ENCODE measurements around the gene GNAO1.

- TF ChIP-seq, protein P1, sequence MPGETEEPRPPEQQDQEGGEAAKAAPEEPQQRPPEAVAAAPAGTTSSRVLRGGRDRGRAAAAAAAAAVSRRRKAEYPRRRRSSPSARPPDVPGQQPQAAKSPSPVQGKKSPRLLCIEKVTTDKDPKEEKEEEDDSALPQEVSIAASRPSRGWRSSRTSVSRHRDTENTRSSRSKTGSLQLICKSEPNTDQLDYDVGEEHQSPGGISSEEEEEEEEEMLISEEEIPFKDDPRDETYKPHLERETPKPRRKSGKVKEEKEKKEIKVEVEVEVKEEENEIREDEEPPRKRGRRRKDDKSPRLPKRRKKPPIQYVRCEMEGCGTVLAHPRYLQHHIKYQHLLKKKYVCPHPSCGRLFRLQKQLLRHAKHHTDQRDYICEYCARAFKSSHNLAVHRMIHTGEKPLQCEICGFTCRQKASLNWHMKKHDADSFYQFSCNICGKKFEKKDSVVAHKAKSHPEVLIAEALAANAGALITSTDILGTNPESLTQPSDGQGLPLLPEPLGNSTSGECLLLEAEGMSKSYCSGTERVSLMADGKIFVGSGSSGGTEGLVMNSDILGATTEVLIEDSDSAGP (CRISPR knock-in tag; IDR thresholded peaks at IDR 0.05), result no peak
- TF ChIP-seq, protein P2, sequence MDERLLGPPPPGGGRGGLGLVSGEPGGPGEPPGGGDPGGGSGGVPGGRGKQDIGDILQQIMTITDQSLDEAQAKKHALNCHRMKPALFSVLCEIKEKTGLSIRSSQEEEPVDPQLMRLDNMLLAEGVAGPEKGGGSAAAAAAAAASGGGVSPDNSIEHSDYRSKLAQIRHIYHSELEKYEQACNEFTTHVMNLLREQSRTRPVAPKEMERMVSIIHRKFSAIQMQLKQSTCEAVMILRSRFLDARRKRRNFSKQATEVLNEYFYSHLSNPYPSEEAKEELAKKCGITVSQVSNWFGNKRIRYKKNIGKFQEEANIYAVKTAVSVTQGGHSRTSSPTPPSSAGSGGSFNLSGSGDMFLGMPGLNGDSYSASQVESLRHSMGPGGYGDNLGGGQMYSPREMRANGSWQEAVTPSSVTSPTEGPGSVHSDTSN (CRISPR knock-in tag; IDR thresholded peaks at IDR 0.05; ENCODE audit: low read depth), result no peak
- TF ChIP-seq, protein P2 (tag; conservative IDR thresholded peaks at IDR 0.05; ENCODE audit: low read depth), result no peak
- no peak for TF ChIP-seq ZEB2 (IDR thresholded peaks at IDR 0.05)
- TF ChIP-seq, protein P3, sequence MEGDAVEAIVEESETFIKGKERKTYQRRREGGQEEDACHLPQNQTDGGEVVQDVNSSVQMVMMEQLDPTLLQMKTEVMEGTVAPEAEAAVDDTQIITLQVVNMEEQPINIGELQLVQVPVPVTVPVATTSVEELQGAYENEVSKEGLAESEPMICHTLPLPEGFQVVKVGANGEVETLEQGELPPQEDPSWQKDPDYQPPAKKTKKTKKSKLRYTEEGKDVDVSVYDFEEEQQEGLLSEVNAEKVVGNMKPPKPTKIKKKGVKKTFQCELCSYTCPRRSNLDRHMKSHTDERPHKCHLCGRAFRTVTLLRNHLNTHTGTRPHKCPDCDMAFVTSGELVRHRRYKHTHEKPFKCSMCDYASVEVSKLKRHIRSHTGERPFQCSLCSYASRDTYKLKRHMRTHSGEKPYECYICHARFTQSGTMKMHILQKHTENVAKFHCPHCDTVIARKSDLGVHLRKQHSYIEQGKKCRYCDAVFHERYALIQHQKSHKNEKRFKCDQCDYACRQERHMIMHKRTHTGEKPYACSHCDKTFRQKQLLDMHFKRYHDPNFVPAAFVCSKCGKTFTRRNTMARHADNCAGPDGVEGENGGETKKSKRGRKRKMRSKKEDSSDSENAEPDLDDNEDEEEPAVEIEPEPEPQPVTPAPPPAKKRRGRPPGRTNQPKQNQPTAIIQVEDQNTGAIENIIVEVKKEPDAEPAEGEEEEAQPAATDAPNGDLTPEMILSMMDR (IDR thresholded peaks at IDR 0.05 in 2 of 3, conservative IDR thresholded peaks at IDR 0.05 in 1 of 3; ENCODE audit: insufficient read depth in 2 of 3, low read depth in 1 of 3, low read length in 3 of 3), result no peak
- no peak for TF ChIP-seq HNRNPH1 (optimal IDR thresholded peaks at IDR 0.05; ENCODE audit: low read depth, low read length)
- TF ChIP-seq SETDB1 (IDR thresholded peaks at IDR 0.05; ENCODE audit: low read length), result no peak
- no peak for TF ChIP-seq ZBTB8A (IDR thresholded peaks at IDR 0.05; ENCODE audit: partially characterized antibody)
- no peak for TF ChIP-seq KLF1 (tag; IDR thresholded peaks at IDR 0.05)
- TF ChIP-seq, protein P4, sequence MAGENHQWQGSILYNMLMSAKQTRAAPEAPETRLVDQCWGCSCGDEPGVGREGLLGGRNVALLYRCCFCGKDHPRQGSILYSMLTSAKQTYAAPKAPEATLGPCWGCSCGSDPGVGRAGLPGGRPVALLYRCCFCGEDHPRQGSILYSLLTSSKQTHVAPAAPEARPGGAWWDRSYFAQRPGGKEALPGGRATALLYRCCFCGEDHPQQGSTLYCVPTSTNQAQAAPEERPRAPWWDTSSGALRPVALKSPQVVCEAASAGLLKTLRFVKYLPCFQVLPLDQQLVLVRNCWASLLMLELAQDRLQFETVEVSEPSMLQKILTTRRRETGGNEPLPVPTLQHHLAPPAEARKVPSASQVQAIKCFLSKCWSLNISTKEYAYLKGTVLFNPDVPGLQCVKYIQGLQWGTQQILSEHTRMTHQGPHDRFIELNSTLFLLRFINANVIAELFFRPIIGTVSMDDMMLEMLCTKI (IDR thresholded peaks at IDR 0.05; ENCODE audit: partially characterized antibody), result no peak
- no peak for TF ChIP-seq FOXK2 (conservative IDR thresholded peaks at IDR 0.05 in 1 of 2, IDR thresholded peaks at IDR 0.05 in 1 of 2; ENCODE audit: low read depth in 2 of 2)
Observed at GRCh38 chr16:56370185-56370874, 179.0 kb downstream of the GNAO1 start.
